HG03045 (cell line): Measurements from ENCODE around the gene FAM117A.
"Not testable (repeated sequence)": the region's sequence is repeated elsewhere in the genome, so short reads cannot be mapped to it uniquely, and the experiment has no call there.

Experiments used
- ATAC-seq: cut with Tn5 transposase; IDR thresholded peaks from one replicate; pipeline ENCODE4 v1.9.1; 2021; ENCODE audit warnings: mild to moderate bottlenecking, moderate library complexity; ENCODE audit not compliant: unreplicated experiment

FAM117A gene

GRCh38 chr17:49741692-49742076, 22.2 kb downstream of the FAM117A start:
- ATAC-seq = no peak

DNA sequence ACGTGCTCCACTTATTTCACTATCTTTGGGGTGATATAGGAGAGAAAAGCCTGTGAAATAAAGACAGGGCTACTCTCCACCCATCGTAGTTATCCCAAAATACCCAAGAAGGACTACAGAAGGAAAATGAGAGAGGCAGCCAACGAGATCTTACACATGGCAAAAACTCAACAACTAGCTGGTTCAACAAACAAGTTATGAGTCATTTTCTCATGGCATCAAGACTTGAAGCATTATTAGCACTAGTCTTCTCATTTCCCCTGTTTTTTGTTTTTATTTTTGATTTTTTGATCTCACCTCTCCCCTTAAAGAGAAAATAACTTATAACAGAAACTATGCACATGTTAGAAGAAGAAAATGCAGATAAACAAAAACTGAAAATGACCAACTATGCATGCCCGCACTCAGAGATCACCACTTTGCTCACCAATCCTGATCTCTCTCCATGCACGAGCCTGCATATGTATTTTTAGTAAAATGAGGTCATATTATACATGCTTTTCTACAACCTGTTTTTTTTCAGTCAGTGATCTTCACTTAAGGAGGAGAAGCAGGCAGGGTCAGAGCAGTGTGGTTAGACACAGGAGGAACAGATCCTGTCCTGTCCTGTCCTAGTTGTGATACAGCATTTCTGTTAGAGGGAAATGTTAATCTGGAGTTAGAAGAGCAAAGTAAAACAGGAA, 22.8 kb downstream of the FAM117A start:
- no peak for ATAC-seq

- peak; percentile 51 for ATAC-seq
Observed at GRCh38 chr17:49739641-49740271, 24.2 kb downstream of the FAM117A start.

- no peak for ATAC-seq
Observed at GRCh38 chr17:49738456-49739163, 25.3 kb downstream of the FAM117A start.

GRCh38 chr17:49734515-49735490, 29.1 kb downstream of the FAM117A start:
- no peak for ATAC-seq

- no peak for ATAC-seq
Observed at GRCh38 chr17:49731435-49731831, 32.5 kb downstream of the FAM117A start.

DNA sequence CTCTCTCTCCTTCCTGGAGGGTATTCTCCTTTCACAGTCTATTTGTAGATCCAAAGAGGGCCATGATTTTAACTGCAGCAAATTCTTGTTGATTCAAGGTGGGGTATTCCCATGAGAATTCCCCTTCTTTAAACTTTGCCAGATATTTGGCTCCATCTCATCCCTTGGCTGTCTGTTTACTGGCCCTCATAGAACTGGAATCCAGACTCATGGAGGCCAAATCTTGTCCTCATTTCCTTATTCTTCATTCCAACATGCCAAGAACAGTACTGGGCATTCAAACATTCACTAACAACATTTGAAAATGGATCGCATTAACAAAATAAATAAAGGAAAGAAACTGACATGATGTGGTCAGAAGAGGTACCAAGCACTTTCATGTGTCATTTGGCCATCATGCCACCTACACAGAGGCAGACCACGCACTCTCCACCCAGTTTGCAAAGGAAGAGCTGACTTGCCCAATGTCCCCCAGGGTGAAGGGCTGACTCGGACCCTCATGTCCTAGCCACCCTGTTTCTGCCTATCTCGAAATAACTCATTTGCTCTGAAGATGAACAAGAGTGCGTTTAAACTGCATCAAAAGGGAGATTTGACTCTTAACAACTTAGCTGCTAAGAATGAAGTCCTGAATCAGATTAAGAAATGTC, 33.0 kb downstream of the FAM117A start:
- ATAC-seq = no peak

GRCh38 chr17:49730078-49730784, 33.7 kb downstream of the FAM117A start:
- no peak for ATAC-seq

GRCh38 chr17:49729069-49729468, 34.9 kb downstream of the FAM117A start:
- no peak for ATAC-seq

DNA sequence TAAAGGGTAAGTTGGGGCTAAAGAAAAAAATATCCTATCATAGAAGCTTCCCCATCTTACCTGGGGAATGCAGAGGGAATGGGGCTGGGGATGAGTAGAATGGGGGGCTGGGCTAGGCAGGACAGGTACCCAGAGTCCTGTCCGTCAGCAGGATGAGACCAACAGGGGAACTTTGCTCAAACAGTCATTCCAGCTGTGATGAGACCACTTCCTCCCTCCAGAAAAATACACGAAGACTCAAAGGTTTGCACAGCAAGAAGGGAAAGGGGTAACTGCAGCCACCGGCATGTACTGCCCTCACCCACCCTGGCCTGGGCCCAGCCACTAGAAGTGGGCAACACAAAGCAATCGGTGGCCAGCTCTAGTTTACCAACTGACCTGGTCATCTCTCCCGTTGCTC, 35.5 kb downstream of the FAM117A start:
- no peak for ATAC-seq

- ATAC-seq = no peak
Observed at GRCh38 chr17:49727380-49727779, 36.6 kb downstream of the FAM117A start.

GRCh38 chr17:49725452-49726130, 38.3 kb downstream of the FAM117A start:
- no peak for ATAC-seq

DNA sequence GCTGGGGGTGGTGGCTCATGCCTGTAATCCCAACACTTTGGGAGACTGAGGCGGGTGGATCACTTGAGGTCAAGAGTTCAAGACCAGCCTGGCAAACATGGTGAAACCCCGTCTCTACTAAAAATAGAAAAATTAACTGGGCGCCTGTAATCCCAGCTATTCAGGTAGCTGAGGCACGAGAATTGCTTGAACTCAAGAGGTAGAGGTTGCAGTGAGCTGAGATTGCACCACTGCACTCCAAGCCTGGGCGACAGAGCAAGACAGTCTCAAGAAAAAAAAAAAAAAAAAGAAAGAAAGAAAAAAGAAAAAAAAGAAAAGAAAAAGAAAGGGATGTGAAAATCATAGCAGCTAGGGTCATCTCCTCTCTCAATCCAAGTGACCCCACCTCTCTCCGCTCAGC, 39.4 kb downstream of the FAM117A start:
- ATAC-seq = not testable (repeated sequence)

DNA sequence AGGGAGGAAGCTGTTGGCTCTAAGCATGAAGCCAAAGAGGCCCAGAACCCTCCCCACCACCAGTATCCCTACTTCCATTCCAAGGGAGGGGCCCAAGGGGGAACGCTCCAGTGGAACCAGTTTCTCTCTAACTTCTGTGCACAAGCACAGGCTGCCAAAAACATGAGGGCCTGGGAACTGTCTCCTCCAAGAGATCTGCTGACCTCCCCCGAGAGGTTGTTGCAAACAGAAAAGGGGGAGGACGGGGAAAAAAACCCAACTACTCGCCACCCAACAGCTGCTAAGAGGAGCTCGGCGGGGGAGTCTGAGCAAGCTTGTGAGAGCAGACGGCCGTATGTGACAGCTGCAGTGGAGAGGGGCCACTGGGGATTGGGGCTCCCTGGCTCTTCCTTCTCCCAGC, 40.5 kb downstream of the FAM117A start:
- no peak for ATAC-seq

DNA sequence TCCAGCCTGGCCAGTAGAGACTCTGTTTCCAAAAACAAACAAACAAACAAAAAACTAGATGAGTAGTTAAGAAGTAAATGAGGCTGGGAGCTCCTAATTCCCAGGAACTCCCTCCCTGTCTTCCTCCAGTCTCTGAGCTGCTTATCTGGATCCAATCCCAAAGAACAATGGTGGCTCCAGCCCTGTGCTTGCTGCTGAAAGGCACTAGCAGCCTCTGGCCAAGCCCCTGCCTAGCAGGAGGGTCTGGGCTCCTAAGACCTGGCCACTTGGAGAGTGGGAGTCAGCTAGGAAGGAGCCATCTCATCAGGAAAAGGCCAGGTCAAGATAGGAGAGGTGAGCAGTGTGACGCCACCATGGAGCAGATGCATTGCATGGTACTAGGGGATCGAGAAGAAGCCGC, 41.9 kb downstream of the FAM117A start:
- no peak for ATAC-seq

DNA sequence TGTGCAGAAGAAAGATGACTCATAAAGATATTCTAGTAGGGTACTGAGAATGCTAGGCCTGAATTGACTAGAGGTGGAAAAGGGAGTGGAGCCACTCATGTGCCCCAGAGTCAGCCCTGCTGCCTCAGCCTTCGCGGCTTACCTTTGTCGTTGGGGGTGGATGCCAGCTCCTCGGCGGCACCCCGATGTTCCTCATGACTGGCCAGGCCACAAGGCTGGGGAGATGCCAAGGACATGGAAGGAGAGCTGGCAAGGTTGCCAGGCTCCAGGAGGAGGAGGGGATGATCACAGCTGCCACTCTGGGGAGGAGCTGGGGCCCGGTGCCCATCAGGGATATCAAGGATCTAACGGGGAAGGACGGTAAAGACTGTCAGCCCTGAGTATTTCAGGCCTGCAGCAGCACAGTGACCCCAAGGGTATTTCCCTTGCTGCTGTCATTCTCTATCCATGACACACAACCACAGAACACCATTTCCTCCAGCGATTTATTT, 46.5 kb downstream of the FAM117A start:
- ATAC-seq = no peak

GRCh38 chr17:49716668-49717364, 47.1 kb downstream of the FAM117A start:
- ATAC-seq = no peak

- no peak for ATAC-seq
Observed at GRCh38 chr17:49715717-49716279, 48.1 kb downstream of the FAM117A start.
